HG02973 (cell line): ENCODE data around the gene XPO6.
A peak's percentile ranks its signal among the peaks of the same experiment; 100 is the strongest.

ENCODE experiments used
- ATAC-seq: cut with Tn5 transposase; IDR thresholded peaks from one replicate; pipeline ENCODE4 v1.9.1; 2021; ENCODE audit warnings: moderate library complexity; ENCODE audit not compliant: unreplicated experiment

The XPO6 gene

DNA sequence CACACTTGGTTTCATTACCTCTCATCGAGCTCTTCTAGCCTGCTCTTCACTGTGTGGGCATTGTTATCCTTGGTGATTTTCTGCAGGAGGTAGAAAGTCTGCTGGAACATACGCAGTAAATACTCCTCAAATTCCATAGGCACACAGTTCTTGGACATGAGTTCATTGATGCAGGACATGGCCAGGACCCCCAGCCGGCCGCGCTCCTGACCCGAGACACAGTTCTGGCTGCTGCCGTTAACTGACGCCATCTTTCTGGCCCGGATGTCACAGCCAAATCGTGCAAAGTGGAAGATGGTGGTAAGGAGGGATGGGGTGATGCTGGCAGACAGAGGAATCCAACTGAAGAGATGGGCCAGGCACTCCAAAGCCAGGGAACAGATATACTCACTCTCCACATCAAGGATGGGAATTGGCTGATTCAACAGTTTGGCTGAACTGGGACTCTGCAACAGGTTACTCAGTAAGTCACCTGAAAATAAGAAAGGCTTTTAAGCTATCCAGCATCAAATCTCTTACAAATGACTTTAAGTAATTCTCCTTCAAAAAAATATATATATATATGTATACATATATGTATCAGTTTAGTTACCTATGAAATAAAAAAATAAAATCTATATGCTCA, 55.6 kb downstream of the XPO6 start:
- no peak for ATAC-seq

DNA sequence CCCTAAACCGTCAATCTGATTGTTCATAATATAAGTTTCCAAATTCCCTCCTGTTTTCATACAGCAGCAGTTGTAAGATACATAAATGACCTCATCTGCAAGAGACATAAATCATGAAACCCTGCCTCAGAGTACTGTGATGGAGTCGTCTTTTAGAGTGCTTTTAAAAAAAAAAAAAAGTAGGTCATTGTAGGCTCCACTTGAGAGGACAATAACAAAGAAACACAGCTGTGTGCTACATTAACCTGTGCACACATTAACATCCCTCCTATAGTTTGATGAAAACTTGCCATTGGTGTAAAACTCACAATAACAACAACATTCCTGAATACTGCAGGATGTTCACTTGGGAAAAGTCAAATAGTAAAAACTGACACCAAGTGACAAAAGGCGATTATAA, 56.5 kb downstream of the XPO6 start:
- ATAC-seq: no peak

DNA sequence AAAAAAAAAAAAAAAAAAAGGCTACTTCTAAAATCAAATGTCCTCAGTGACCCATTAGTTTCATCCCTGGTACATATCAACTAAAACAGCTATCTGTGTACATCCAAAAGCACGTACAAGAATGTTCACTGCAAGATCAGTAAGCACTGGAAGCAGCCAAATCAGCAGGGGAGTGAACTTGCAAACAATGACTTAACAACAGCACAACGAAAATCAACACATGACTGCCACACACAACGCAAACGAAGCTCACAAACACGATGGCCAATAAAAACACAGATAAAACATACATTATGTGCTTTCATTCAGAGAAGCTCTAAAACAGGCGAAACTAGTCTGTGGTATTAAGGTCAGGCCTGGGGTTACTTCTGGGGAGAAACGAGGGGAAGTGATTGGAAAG, 60.6 kb downstream of the XPO6 start:
- no peak for ATAC-seq

DNA sequence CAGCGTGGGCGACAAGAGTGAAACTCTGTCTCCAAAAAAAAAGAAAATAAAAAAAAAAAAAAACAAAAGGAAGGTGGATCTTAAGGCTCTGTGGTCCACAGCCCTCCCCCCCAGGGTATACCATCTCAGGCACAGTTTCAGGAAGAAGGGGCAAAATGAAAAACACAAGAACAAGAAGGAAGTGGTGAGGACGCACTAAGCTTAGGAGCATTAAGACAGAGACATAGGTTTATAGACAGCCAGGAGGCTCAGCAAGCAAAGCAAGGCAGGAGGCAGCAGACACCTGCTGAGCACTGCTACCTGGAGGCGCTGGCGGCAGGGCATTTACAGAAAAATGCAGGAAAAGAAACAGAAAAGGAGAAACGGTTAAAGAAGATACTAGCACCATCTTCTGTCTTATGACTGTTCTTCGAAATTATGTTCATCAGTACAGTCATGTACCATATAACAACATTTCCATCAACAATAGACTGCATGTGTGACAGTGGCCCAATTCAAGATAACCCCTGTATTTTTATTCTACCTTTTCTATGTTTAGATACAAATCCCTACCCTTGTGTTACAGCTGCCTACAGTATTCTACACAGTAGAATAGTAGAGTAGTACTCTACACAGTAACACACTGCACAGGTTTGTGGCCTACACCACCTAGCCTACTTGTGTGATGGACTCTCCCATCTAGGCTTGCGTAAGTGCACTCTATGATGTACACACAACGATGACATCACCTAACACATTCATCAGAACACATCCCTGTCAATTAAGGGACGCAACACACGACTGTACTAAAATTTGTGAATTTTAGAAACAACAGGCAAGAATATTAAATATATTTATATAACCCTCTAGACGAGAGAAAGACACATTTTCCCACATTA, 62.5 kb downstream of the XPO6 start:
- no peak for ATAC-seq

DNA sequence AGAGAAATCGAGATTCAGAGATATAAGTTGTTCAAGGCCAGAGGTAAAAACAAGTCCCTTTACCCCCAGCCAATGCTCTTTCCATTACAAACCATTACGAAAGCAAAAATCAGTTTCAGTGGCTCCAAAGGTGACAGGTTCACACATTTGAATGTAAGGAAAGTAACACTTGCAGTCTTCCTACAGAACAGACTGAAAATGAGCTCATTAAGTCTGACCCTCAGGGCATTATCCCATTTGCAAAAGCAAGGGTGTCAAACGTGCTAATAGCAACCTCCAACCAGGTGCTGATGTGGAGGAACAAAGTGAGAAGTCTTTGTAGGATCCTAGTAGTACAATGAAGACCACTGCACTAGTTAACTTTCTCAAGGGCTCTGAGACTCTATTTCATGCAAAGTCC, 65.2 kb downstream of the XPO6 start:
- no peak for ATAC-seq

DNA sequence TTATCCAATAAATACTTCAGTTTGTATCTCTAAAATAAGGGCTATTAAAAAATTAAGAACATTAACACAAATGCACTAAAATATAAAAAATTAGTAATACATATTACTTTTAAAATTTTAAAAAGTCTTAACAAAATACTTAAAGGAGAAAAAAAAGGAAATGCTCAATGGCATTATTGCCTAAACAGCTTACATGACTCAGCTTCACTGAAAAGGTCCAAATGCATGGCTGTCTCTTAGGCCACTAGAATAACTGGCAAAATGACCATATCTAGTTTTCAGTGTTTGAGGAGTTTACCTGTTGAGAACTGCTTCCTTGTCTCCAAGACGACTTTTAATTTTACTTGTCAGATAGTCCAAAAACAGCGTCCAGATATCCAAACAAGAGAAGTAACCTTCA, 66.0 kb downstream of the XPO6 start:
- ATAC-seq: no peak

DNA sequence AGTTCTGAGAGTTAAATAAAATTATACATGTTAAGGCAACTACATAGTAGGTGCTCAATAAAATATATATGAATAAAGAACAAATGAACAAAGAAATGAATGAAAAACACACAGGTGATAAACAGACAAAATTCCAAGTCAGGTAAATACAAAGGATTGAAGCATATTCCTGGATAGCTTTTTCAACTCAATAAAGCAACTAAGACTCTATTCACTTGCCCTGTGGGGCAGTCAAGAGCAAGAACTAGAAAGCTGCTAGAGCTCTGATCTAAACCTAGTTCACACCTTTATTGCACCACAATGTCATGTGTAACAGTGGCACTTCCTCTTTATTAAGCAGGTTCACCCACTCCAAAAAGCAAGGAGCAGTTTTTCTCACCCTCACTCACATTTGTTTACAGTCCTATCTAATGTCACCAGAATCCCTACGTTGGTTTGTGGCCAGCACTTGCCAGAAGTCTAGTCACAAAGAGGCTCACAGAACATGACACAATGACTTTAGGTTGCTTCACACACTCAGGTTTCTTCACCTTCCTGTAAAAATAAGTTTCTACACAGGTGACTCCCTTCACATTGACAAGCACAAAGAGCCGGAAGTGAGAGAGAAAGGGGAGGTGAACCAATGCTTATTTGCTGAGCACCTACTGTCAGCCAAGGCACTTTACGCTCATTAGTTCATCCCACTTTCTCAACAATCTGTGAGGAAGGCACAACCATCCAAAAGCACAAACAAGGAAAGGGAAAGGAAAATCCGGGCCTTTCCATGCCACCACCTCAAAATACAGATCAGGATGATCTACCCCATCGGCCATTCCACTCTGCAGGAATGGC, 70.8 kb downstream of the XPO6 start:
- peak; percentile 76 for ATAC-seq

DNA sequence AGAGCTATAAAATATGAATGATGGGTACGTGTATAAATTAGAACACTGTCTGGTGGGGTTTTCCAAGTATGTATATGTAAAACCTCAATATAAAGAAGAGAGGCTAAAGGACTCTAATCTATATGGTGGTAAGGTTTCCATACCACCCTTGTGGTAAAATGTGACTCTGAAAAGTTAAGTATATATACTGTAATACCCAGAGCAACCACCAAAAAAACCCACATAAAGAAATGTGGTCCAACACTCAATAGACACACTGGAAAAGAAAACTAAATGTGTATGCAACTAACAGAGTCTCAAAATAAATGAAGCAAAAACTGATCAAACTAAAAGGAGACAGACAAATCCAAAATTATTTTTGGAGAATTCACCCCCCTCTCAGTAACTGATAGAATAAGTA, 72.2 kb downstream of the XPO6 start:
- ATAC-seq: no peak

DNA sequence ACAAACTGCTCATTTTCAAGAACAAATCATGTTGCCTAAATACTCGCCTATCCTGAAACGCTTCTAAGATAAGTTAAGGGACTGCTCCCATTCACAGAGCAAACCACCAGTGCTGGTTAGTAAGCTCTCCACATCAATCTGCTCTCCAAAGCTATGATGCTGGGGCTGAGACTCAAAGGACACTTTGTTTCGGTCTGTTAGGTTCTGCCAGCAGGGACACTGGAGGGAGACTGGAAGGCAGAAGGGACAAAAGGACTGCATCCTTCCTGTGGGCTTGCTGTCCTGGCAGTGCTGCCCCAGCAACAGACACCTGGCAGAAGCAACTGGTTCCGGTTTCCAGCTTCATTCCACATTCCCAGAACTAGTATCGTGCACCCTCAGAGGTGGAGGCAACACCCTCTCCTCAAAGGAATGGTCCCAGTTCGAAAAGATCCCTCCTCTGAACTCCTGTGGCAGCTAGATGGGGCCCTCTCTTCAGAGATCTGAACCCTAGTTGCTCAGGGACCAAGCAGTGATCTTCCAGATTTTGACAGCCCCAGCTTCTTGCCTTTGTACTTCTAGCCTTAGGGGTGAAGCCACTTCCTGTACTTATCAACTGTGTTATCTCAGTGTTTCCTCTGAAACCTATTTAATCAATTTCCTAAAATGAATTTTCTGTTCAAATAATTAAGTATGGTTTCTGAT, 74.9 kb downstream of the XPO6 start:
- ATAC-seq: no peak

DNA sequence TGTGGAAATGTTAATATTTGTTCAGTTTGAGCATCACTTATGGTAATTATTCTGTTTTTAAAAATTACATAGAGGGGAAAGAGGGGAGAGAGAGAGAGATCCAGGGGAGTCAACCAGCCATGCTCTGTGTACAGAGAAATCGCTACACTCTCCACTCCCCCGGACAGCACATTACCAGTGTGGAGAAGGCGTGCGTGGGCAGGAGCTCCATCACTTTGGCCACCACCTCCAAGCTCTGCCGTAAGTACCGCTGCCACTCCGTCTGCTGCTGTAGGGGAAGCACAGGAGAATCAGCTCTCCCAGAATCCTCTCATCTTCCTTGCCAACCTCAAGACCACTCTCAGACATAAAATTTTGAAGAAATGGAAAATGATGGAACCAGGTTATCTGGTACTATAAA, 78.1 kb downstream of the XPO6 start:
- ATAC-seq: no peak

DNA sequence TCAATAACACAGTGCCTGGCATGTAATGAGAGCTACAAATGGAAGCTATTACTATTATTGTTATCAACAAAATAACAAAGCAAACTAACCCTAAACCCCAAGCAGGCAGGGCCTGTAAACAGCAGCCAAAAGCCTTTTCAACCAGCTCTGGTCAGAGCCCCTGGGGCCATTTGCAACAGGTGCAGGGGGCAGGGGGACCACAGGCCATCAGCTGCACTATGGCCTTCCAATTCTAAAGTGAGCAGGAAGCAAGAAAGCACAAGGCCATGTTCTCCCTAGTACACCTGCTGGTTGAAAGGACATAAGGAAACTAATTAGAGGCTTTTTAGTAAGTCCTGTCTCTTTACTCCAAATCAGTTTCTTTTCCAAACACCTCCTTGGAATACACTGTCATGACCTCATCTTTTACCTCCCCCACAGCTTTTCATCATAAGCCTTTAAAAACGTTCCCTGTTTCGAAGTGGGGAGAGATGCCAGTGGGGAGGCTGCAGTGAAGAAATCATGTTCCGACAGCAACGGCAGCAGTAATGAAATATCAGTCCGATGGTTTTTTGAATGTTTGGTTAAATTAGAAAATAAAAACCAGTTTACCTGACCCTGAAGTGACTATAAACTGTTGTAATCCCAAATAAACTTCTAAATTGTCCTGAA, 79.9 kb downstream of the XPO6 start:
- no peak for ATAC-seq

DNA sequence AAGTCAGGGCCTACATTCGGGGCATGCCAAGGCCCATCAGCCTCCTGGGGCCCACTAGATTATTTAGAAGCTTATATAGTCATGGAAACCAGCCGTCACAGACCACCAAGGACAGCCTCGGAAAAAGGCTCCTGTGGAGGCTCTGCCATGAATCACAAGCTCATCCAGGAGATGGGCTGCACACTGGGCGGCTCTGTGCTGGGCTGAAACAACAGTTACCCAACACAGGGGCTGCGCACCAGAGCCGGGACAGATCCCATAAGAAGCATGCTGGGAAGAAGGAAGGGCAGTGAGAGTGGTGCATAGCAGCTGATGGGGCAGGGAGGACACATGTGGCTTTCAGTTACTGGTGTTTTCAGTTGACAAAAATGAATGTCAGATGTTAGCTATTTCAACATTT, 80.6 kb downstream of the XPO6 start:
- no peak for ATAC-seq

DNA sequence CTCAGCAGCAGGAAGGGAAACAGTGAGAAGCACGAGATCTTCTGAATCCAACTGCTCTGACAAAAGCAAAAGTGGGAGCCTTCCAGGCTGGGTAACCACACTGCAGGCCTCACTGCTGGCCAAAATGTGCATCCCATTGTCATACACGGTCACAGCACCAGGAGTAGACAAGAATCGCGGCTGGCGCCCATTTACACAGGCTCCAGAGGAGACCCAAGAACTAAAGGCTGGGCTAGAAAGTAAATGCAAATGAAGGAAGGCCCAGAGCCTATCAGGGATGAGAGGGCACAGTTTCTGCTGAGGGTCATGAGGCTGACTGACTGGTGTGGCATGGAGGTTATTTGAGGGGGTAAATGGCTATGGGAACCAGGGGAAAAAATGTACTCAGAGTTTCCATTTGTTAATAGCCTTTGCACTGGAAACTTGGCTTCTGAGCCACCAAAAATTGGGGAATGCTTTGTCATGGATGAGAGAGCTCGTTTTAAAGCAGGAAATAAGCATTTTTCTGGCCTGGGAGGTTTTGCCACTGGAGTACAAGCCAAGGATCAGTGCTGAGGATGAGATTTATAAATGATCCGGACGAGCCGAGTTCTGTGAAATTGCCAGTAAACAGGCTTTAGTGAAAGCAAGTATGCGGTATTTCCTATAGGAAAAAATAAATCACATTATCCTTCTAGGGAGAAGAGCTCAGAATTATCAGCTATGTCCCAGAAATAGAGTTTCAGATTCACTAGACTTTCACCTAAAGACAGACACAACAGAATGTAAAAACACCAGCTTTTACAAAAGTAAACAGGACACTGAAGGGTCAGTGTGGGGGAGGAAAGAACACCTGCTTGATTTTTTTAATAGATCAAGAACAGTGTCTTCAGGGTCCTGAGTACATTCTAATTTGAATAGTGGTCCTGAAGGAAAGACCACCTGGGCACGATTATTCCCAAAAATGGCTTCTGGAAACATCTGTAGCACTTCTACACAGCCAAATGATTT, 81.4 kb downstream of the XPO6 start:
- ATAC-seq: no peak

DNA sequence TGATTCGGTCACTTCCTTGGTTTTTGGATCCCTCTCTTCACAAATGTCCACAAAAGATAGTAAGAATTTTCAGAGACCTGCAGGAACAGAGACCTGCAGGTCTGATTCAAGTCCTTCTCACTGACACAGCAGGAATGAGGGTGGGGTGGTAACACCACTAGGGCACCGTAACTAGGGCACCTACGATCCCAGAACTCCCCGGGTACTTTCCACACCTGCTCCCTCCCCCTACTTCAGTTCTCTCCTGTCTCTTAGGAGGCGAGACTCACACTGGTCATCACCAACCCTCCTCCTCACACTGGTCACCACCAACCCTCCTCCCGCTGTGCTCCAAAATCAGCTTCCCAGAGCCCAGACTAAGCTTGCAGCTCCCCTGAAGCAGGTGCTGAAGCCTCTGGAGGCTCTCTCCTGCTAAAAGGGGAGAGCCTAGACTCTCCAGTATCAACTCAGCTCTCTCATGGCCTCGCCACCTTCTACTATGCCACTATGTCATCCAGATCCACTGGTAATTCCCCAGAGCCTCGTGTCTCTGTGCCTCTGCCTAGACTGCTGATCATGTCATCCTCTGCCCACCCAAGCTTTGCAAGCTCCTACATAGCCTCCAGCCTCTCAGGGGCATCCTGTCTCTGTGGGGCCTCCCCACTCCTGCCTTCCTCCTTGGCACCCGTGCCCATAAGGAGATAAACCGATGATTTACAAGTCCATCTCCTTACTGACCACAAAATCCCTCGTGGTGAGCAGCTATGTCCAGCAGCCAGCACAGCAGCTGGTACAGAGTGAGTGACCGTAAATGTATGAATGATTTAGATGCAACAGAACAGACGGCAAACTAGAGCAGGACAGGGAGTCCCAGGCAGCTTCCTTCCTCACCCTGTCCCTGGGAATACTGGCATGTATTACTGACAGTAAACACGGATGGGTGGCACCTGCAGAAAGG, 84.8 kb downstream of the XPO6 start:
- no peak for ATAC-seq

DNA sequence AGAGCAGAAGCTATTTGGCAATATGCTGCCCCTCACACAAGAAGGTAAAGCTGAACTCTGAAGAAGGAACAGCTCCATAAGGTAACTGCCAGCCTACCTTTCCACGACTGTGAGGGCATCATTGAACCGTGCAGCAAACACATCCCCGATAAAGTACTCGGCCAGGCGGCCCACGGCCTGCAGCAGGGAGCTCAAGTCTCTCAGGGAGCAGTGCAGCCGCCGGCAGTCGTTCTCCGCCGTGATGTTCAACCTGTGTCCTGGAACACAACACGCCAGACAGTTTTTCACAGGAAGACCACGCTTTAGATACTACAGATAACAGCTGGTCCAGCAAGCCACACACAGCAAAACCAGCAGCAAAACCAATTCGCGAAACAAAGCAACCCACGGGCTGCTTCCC, 86.2 kb downstream of the XPO6 start:
- ATAC-seq: no peak

DNA sequence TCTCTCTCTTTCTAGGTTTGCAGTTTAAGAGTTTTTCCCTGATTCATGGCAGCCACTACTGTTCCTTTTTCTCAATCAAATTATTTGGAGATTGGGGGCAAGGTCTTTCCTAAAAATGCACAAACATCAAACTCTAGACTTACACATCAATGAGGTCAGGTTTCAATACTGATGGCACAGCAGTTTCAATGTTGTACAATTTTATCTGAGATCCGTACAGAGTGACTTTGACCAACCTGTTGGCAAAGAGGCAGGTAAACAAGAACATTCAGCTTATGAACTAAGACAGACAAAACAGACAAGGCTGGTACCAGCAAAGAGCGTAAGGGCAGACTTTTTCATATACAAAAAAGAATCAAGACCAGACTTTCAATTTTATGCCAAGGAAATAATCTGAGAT, 90.2 kb downstream of the XPO6 start:
- no peak for ATAC-seq

DNA sequence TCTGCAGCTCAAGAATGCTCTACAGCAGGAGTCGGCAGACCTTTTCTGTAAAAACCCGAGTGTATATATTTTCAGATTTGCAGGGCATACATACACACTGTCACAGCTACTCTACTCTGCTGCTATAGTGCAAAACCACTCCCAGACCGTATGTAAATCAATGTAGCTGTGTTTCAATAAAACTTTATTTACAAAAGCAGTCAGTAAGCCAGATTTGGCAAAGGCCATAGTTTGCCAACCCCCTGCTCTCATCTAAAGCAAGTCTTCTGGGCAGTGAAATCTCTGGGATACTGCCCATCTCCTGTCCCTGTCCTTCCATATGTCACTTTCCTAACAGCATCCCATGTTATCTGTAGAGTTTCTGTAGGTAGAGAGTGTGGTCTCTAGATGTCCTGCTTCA, 91.0 kb downstream of the XPO6 start:
- no peak for ATAC-seq

DNA sequence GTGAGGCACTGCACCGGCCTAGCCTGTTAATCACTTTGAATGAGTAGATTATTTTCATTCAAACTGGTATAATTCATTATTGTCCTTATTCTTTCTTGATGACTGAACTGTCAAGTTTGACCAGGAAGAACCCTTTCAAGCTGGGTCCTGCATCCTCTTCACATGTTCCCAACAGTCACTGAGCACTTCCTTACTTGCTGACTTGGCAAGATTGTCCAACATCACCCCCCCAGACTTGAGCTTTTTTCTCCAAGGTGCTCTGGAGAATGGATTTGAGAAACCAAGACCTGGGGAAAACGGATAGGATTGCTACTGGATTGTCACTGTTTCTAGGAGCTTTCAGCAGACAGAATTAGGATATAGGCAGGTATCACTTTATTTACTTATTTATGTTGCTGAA, 93.1 kb downstream of the XPO6 start:
- no peak for ATAC-seq
